ENCODE results near the gene LACTBL1.

Gene LACTBL1

GRCh38 chr1:22957066-22957465 lies 15.6 kb downstream of the LACTBL1 start:
- H3K4me2 ChIP-seq (ENCODE audit: low read length) = no peak overlapping the region
- H3K27ac ChIP-seq (ENCODE audit: low read depth, low read length, poor library complexity, severe bottlenecking) = no peak overlapping the region
- no peak overlapping the region for H2AFZ ChIP-seq (ENCODE audit: low read length)
- H4K20me1 ChIP-seq (ENCODE audit: insufficient read depth, low read length) = no peaks in the 10 kb centered on the region
- no peaks in the 10 kb centered on the region for H3K9me3 ChIP-seq (ENCODE audit: low read length)
- no peaks in the 10 kb centered on the region for H3K27me3 ChIP-seq (ENCODE audit: insufficient read depth, low read length)
- no peaks in the 10 kb centered on the region for H3K9me2 ChIP-seq (ENCODE audit: low read depth, low read length)
- H3K9ac ChIP-seq (ENCODE audit: low read length) = no peak overlapping the region
- TF ChIP-seq EZH2 (IDR thresholded peaks at IDR 0.05; ENCODE audit: borderline replicate concordance, low read length) (no peak), CTCF (IDR thresholded peaks at IDR 0.05; ENCODE audit: low read length) (no peak)
- H3K4me1 ChIP-seq (ENCODE audit: insufficient read depth, low read length, severe bottlenecking) = no peaks in the 10 kb centered on the region
- no peaks in the 10 kb centered on the region for H3K79me2 ChIP-seq (ENCODE audit: insufficient read depth, low read length)
- H3K4me3 ChIP-seq (ENCODE audit: low read depth, low read length, poor library complexity, severe bottlenecking) = no peak overlapping the region
- H3F3A ChIP-seq (ENCODE audit: insufficient read depth, low read length) = no peaks in the 10 kb centered on the region
- no peaks in the 10 kb centered on the region for H3K36me3 ChIP-seq (ENCODE audit: insufficient read depth, low read length)

GRCh38 chr1:22955146-22955545 lies 17.5 kb downstream of the LACTBL1 start:
- Histone ChIP-seq H3K4me2 (ENCODE audit: low read length) (no peak overlapping the region), H3K9ac (ENCODE audit: low read length) (no peak overlapping the region), H3K27ac (ENCODE audit: low read depth, low read length, poor library complexity, severe bottlenecking) (no peak overlapping the region), H2AFZ (ENCODE audit: low read length) (no peak overlapping the region), H3K9me3 (ENCODE audit: low read length) (no peaks in the 10 kb centered on the region), H3K36me3 (ENCODE audit: insufficient read depth, low read length) (no peaks in the 10 kb centered on the region), H4K20me1 (ENCODE audit: insufficient read depth, low read length) (no peaks in the 10 kb centered on the region), H3K4me3 (ENCODE audit: low read depth, low read length, poor library complexity, severe bottlenecking) (no peak overlapping the region), H3F3A (ENCODE audit: insufficient read depth, low read length) (no peaks in the 10 kb centered on the region), H3K9me2 (ENCODE audit: low read depth, low read length) (no peaks in the 10 kb centered on the region), H3K27me3 (ENCODE audit: insufficient read depth, low read length) (no peaks in the 10 kb centered on the region), H3K79me2 (ENCODE audit: insufficient read depth, low read length) (no peaks in the 10 kb centered on the region), H3K4me1 (ENCODE audit: insufficient read depth, low read length, severe bottlenecking) (no peaks in the 10 kb centered on the region)
- TF ChIP-seq EZH2 (IDR thresholded peaks at IDR 0.05; ENCODE audit: borderline replicate concordance, low read length) (no peak), CTCF (IDR thresholded peaks at IDR 0.05; ENCODE audit: low read length) (no peak)

- Histone ChIP-seq H3K4me3 (ENCODE audit: low read depth, low read length, poor library complexity, severe bottlenecking) (no peak overlapping the region), H3K36me3 (ENCODE audit: insufficient read depth, low read length) (no peaks in the 10 kb centered on the region), H3K9me2 (ENCODE audit: low read depth, low read length) (no peaks in the 10 kb centered on the region), H3K9me3 (ENCODE audit: low read length) (no peaks in the 10 kb centered on the region), H3K4me1 (ENCODE audit: insufficient read depth, low read length, severe bottlenecking) (no peaks in the 10 kb centered on the region), H3F3A (ENCODE audit: insufficient read depth, low read length) (no peaks in the 10 kb centered on the region), H3K4me2 (ENCODE audit: low read length) (no peak overlapping the region), H4K20me1 (ENCODE audit: insufficient read depth, low read length) (no peaks in the 10 kb centered on the region), H3K27ac (ENCODE audit: low read depth, low read length, poor library complexity, severe bottlenecking) (no peak overlapping the region), H3K27me3 (ENCODE audit: insufficient read depth, low read length) (no peaks in the 10 kb centered on the region), H2AFZ (ENCODE audit: low read length) (no peak overlapping the region), H3K79me2 (ENCODE audit: insufficient read depth, low read length) (no peaks in the 10 kb centered on the region), H3K9ac (ENCODE audit: low read length) (no peak overlapping the region)
- TF ChIP-seq CTCF (IDR thresholded peaks at IDR 0.05; ENCODE audit: low read length) (no peak), EZH2 (IDR thresholded peaks at IDR 0.05; ENCODE audit: borderline replicate concordance, low read length) (no peak)
Measured at GRCh38 chr1:22953740-22954141, 18.9 kb downstream of the LACTBL1 start.

Data from OCI-LY1 (cell line).